Left renal cortex interstitium (tissue), 4 donors: Measurements from ENCODE around the gene LGALS14. TPM values are rescaled to one million over a fixed set of nuclear protein-coding genes. Genes with fewer than 3 reads are reported as not detected.
"Not testable (repeated sequence)": the region's sequence is repeated elsewhere in the genome, so short reads cannot be mapped to it uniquely, and the experiment has no call there.

Experiments
- DNase-seq, 4 donors: peaks; one replicate each; pipeline ENCODE4 v3.0.0-alpha.2; 2013; ENCODE audit warnings: low read depth in 4 of 4, low spot score in 2 of 4, missing footprints in 1 of 4
- polyA plus RNA-seq, 4 donors: library from polyadenylated mRNA; unstranded; fragments of 120-200 nt; gene quantifications; one replicate each; pipeline ENCODE4 v1.2.1, GENCODE V29; 2013; ENCODE audit not compliant: insufficient read length in 4 of 4

Gene LGALS14
- polyA plus RNA-seq, 4 donors = not detected

- no peak for DNase-seq
Measured at GRCh38 chr19:39692822-39693221, 11.5 kb upstream of the LGALS14 start.

- DNase-seq = no peak
Measured at GRCh38 chr19:39695759-39696158, 8.5 kb upstream of the LGALS14 start.

DNA sequence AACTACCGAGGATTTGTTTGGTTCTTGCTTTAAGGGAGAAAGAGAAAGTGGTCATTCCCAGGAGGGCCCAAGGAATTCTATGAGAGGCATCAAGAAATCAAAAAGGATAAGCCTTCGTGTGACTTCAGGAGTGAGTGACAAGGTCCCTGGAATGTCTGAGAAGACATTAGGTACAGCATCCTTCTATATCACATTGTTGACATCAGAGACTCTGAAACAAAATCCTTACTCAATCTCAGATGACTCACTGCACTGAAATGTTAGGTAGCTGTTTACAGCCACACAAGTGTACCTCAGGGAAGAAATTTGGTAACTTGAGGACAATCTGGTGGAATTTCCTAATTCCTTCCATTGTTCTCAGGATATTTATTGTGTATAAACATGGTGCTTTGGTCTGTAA lies 7.9 kb upstream of the LGALS14 start:
- no peak for DNase-seq

DNA sequence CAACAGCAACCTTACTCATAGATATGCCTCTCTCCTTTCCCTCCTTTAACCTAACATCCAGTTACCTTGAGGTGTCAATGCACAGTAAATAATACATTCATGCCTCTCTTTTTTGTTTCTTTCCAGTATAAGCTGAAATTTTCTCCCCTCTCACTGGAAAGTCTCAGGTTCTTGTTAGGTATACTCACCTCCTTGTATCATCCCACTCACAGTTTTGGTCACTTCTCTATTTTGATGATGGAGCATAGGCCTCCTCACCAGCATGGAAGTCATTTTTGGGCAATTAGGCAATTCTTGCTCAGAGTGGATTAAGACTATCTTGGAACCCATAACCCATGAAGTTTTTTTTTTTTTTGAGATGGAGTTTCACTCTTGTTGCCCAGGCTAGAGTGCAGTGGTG lies 5.7 kb upstream of the LGALS14 start:
- no peak for DNase-seq

- no peak for DNase-seq
Measured at GRCh38 chr19:39701291-39701690, 3.0 kb upstream of the LGALS14 start.

DNA sequence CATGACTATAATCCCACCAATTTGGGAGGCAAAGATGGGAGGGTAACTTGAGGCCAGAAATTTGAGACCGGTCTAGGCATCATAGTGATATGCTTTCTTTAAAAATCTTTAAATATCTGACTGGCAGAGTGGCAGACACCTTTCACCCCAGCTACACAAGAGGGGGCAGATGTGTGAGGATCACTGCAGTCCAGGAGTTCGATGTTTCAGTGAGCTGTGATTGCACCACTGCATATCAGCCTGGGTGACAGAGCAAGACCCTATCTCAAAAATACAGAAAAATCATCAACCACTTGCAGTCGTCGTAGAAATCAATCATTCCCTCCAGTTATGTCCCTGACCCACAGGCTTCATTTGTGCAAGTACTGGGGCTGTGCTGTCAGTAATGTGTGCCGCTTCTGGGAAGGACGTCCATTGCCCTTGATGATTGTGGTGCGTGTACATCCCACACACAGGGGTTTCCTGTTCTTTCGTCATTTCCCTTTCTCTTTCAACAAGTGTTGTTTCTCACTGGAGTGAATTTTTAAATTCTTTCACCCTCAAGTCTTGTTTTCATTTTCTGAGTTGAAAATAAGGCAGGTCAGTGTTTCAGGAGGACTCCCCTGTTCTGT lies 1.4 kb downstream of the LGALS14 start:
- DNase-seq = no peak

DNA sequence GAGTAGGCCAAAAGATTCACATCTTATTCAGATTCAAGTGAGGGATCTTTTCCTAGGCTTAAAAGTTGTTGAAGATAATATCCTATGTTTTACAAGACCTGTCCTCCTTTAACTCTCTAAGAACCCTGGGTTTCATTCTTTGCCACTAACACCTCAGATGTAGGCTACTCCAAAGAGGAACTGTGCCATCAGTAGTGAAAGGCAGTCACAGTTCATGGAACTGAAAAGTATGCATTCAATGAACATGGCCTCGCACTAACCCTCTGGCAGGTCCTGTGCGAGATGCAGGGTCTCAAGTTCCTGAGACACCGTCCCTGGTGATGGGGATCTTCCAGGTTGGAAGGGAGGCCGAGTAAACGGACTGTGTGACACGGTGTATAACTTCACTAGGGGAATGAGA lies 4.3 kb downstream of the LGALS14 start:
- no peak for DNase-seq

DNA sequence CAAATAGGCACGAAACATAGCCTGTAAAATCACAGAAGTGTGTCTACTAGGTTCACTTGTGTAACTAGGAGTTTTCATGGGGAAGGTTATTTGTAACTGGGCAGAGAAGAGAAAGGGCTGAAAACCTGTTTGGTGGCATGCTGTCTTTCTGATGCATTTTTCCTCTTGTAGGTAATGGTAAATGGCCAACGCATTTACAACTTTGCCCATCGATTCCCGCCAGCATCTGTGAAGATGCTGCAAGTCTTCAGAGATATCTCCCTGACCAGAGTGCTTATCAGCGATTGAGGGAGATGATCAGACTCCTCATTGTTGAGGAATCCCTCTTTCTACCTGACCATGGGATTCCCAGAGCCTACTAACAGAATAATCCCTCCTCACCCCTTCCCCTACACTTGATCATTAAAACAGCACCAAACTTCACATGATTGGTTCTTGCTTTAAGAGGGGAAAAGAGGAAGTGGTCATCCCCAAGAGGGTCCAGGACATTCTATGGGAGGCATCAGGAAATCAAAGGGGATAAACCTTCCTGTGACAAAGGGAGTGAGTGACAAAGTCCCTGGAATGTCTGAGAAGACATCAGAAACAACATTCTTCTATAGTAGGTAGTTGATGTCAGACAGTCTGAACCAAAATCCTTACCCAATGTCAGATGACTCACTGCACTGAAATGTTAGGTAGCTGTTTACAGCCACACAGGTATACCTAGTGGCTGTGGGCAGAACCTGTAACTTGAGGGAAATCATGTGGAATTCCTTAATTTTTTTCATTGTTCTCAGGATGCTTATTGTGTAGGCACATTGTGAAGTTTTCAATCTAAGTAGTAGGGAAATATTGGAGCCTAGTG lies 5.0 kb downstream of the LGALS14 start:
- no peak for DNase-seq

GRCh38 chr19:39710333-39710890 lies 6.1 kb downstream of the LGALS14 start:
- no peak for DNase-seq

DNA sequence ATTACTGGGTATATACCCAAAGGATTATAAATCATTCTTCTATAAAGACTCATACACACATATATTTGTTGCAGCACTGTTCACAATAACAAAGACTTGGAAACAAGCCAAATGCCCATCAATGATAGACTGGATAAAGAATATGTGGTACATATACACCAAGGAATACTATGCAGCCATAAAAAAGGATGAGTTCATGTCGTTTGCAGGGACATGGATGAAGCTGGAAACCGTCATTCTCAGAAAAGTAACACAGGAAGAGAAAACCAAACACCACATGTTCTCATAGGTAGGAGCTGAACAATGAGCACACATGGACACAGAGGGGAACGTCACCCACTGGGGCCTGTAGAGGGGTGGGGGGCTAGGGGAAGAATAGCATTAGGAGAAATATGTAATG lies 15.9 kb downstream of the LGALS14 start:
- DNase-seq = not testable (repeated sequence)

- DNase-seq = no peak
Measured at GRCh38 chr19:39725995-39726394, 21.7 kb downstream of the LGALS14 start.

- no peak for DNase-seq
Measured at GRCh38 chr19:39727070-39727800, 23.0 kb downstream of the LGALS14 start.

DNA sequence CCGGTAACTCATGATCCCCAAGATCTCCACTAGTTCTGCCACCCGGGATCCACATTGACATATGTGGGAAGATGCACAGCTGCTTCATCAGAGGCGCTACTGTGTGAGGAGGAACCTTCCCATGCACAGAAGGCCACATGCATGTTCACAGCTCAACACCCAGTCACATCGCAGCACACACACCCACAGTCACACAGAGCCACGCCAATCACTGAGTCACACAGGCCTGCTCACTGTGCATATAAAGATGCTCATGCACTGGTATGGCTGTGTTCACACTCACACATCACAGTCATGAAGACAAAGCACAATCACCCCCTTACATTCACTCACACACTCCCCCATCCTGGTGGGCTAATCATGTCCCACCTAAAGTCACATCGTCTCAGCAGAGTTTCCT lies 23.8 kb downstream of the LGALS14 start:
- no peak for DNase-seq

DNA sequence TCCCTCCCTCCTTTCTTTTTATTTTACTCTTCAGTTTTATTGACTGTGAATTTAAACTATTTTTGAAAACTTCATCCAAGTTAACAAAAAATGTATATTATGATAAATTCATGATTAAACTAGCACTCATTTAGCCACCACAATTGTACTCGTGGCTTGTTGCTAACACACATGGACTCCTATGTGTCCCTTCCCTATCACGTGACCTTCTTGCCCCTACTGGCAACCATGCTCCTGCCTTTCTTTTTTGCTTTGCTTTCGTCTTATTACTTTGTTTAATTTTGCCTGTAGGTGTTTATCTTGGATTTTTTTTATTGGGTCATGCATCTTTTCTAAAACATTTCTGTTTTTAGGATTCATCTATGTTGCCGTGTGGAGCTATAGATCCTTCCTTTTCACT lies 25.3 kb downstream of the LGALS14 start:
- no peak for DNase-seq

DNA sequence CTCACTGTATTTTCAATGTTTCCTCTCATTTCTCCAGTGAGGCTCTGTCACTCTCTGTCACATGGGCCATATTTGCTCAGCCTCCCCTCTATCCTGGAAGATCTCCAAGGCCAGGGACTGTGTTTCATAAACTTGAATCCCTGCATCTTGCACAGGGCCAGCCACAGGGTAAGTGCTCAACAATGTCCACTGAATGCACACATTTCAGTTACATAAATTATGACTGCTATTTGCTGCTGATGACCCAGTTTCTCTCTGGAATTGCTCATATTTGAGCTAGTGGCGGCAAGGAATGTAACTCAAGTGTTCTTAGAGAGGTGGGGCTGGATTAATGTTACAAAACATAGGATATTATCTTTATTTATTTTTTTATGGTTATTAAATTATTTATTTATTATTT lies 27.4 kb downstream of the LGALS14 start:
- no peak for DNase-seq

DNA sequence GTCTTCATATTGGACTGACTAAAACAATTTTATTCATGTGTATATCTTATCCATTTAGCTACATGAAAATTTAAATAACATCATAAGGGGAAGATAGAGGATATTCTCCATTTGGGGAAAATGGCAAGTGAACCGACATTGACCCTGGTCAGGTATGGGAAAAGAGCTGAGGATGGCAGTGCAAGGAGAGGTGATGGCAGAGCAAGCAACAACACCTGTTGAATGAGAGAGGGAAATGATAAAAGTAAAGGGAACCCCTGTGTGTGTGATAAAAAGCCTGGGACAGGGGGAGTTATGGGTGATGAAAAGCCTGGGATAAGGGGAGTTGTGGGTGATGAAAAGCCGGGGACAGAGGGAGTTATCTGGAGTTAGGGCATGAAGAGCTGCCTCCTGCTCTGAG lies 29.6 kb downstream of the LGALS14 start:
- no peak for DNase-seq

DNA sequence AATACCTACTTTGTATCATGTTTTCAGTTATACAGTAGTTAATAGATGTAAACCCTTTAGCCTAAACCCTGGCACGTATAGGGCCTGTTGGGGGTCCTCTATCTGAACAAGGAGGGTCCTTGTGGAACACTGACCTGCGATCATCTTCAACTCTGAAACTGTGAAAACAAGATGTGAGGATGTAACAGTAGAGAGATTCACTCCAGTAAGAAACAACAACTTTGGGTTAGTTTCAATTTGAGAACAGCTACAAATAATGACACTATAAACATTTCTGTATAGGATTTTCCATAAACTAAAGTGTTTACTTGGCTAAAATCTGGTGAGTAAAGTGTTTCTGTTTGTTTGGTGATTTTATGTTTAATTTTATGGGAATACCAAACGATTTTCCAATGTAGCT lies 31.4 kb downstream of the LGALS14 start:
- no peak for DNase-seq

DNA sequence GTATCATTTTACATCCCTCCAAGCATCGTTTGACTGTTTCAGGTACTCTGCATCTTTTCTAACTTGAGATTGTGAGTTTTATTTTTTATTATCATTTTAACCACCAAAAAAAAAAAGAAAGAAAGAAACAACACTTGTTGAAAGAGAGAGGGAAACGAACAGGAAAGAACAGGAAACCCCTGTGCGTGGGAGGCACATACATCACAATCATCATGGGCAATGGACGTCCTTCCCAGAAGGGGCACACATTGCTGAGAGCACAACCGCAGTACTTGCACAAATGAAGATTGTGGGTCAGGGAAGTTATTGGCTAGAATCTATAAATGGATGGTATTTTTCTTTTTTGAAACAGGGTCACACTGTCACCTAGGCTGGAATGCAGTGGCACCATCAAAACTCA lies 31.8 kb downstream of the LGALS14 start:
- DNase-seq = no peak

- DNase-seq = no peak
Measured at GRCh38 chr19:39737351-39737750, 33.1 kb downstream of the LGALS14 start.

GRCh38 chr19:39737891-39738290 lies 33.6 kb downstream of the LGALS14 start, which contains the start of gene CLC:
Gene CLC (minus strand): TSS chr19:39738029. CDS start chr19:39737952, 77 bp downstream.
- DNase-seq = no peak

GRCh38 chr19:39738814-39739213 lies 34.5 kb downstream of the LGALS14 start:
- DNase-seq = no peak
